Natural killer cell (primary cell): Measurements from ENCODE around the gene GJD4. TPM values are rescaled to one million over a fixed set of nuclear protein-coding genes. Genes with fewer than 3 reads are reported as not detected.

Experiments
- ATAC-seq, 3 donors: fragments of 150-1000 bp in 2 of 3; fragments of 200-7000 bp in 1 of 3; cut with Tn5 transposase; 1 replicate in 1 of 3; 2 replicates in 2 of 3; pipeline ENCODE4 v1.10.0; 2021; ENCODE audit warnings: mild to moderate bottlenecking in 2 of 3, moderate library complexity in 2 of 3
- DNase-seq, 2 donors: peaks; one replicate each; pipeline versions ENCODE4 v3.0.0 to v3.0.0-alpha.2; 2013 to 2021; ENCODE audit warnings: mixed read lengths in 1 of 2
- H3K27ac ChIP-seq: one replicate; pipeline ENCODE4 v1.5.1; 2013; ENCODE audit warnings: mild to moderate bottlenecking, low read length
- H3K27me3 ChIP-seq: one replicate; pipeline ENCODE4 v1.6.1; 2013; ENCODE audit warnings: low read length; ENCODE audit not compliant: control insufficient read depth, insufficient read depth
- H3K36me3 ChIP-seq: one replicate; pipeline ENCODE4 v1.6.1; 2013; ENCODE audit warnings: low read length; ENCODE audit not compliant: control insufficient read depth, insufficient read depth
- H3K4me1 ChIP-seq: one replicate; pipeline ENCODE4 v1.6.1; 2013; ENCODE audit warnings: low read length; ENCODE audit not compliant: control insufficient read depth, insufficient read depth
- H3K4me3 ChIP-seq: one replicate; pipeline ENCODE4 v1.5.1; 2013; ENCODE audit warnings: low read length
- H3K9me3 ChIP-seq: one replicate; pipeline ENCODE4 v1.6.1; 2013; ENCODE audit warnings: low read length; ENCODE audit not compliant: control insufficient read depth, insufficient read depth
- H3K27ac Mint-ChIP-seq, 2 donors: one replicate each; pipeline ENCODE4 v1.8.0; 2022; ENCODE audit warnings: mild to moderate bottlenecking in 2 of 2, mixed read lengths in 2 of 2, moderate library complexity in 1 of 2
- H3K27me3 Mint-ChIP-seq, 2 donors: one replicate each; pipeline ENCODE4 v1.8.0; 2022; ENCODE audit warnings: low read depth in 2 of 2, mixed read lengths in 2 of 2
- H3K36me3 Mint-ChIP-seq: one replicate; pipeline ENCODE4 v1.8.0; 2022; ENCODE audit warnings: mixed read lengths
- H3K4me1 Mint-ChIP-seq, 2 donors: one replicate each; pipeline ENCODE4 v1.8.0; 2022; ENCODE audit warnings: mixed read lengths in 2 of 2
- H3K4me3 Mint-ChIP-seq: one replicate; pipeline ENCODE4 v1.8.0; 2022; ENCODE audit warnings: mild to moderate bottlenecking, moderate library complexity, mixed read lengths
- H3K9me3 Mint-ChIP-seq, 2 donors: one replicate each; pipeline ENCODE4 v1.8.0; 2022; ENCODE audit warnings: mixed read lengths in 2 of 2
- WGBS: methylation state at CpG from one replicate; pipeline ENCODE4 v1.1.7; 2013; ENCODE audit warnings: missing lambda C conversion rate; ENCODE audit not compliant: insufficient coverage; 5-methylcytosine and 5-hydroxymethylcytosine counted together
- intact Hi-C: fragments of 100-400 bp; cut with micrococcal nuclease; formaldehyde crosslinking; loops from one replicate; pipeline ENCODE4 v1.14.2; 2022
- total RNA-seq, 4 donors: library from RNA; stranded (reverse); fragments of 120-200 nt in 1 of 4; gene quantifications; one replicate each; pipeline versions ENCODE4 v1.2.3 to v1.2.4, GENCODE V29; 2013 to 2022
- TF ChIP-seq, protein P1 (sequence below): fragments of 200-600 bp; IDR thresholded peaks from one replicate; pipeline ENCODE4 v1.8.0; 2022; ENCODE audit warnings: antibody characterized with exemption

Gene GJD4
- total RNA-seq, 3 donors from 2014 or later (not counting 1 experiment from before 2014, with no cell fraction given), result not detected

DNA sequence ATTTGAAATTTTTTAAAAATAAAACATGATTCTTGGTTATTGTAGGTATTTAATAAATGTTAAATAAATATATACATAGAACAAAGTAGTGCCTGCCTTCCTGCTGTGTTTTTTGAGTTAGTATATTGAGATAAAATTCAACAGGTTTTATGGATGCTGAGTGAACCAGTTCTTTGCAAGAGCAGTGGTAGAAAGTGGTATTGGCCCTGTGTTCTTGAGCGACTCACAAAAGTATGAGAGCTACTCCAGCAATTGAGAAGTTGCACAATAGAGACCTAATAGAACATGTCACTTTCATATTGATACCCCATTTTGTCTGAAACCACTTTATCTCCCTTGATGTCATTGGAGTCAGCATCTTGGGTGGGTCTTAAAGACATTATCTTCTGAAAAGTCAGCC lies 32.6 kb upstream of the GJD4 start:
- Mint-ChIP-seq H3K27me3 (no peaks in the 10 kb centered on the region), H3K27ac (no peak overlapping the region), H3K4me3 (no peak overlapping the region), H3K4me1 (no peaks in the 10 kb centered on the region), H3K36me3 (no peaks in the 10 kb centered on the region), H3K9me3 (no peaks in the 10 kb centered on the region)
- TF ChIP-seq, protein P1, sequence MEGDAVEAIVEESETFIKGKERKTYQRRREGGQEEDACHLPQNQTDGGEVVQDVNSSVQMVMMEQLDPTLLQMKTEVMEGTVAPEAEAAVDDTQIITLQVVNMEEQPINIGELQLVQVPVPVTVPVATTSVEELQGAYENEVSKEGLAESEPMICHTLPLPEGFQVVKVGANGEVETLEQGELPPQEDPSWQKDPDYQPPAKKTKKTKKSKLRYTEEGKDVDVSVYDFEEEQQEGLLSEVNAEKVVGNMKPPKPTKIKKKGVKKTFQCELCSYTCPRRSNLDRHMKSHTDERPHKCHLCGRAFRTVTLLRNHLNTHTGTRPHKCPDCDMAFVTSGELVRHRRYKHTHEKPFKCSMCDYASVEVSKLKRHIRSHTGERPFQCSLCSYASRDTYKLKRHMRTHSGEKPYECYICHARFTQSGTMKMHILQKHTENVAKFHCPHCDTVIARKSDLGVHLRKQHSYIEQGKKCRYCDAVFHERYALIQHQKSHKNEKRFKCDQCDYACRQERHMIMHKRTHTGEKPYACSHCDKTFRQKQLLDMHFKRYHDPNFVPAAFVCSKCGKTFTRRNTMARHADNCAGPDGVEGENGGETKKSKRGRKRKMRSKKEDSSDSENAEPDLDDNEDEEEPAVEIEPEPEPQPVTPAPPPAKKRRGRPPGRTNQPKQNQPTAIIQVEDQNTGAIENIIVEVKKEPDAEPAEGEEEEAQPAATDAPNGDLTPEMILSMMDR, result no peak
- no peaks in the 10 kb centered on the region for H3K27me3 ChIP-seq
- no peaks in the 10 kb centered on the region for H3K4me1 ChIP-seq
- no peak overlapping the region for H3K27ac ChIP-seq
- ATAC-seq (no peak), DNase-seq (no peak)
- no peak overlapping the region for H3K4me3 ChIP-seq
- WGBS, result 100% methylated on average over 1 of the region's 1 CpG
- intact Hi-C loops, result no loop called here
- H3K36me3 ChIP-seq, result peaks cover 31% of the 10 kb centered on the region
- H3K9me3 ChIP-seq, result no peaks in the 10 kb centered on the region

DNA sequence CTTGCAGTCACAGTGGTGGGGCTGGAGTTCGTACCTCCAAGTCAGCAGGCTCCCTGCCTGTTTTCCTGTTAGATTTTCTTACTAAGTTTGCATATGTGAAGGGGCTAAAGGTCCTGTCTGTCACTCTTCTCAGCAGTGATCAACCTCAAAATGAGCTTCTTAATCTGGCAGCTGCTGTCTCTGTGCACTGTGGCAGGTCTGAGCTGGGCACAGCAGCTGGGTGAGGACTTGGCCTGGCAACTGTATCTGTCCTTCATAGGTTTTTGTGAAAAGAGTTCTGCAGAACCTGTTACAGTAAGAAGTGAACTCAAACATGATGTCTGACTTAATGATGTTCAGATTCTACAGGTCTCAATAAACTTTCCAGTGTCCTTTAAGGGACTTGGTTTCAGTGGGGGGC lies 31.3 kb upstream of the GJD4 start:
- Histone ChIP-seq H3K4me1 (no peaks in the 10 kb centered on the region), H3K27ac (no peak overlapping the region), H3K4me3 (no peak overlapping the region), H3K36me3 (peaks cover 22% of the 10 kb centered on the region), H3K27me3 (no peaks in the 10 kb centered on the region), H3K9me3 (no peaks in the 10 kb centered on the region)
- intact Hi-C loops, result no loop called here
- H3K9me3 Mint-ChIP-seq, result no peaks in the 10 kb centered on the region
- peaks cover 0 to 4% of the 10 kb centered on the region in 2 donors for H3K4me1 Mint-ChIP-seq
- H3K27ac Mint-ChIP-seq, result peak overlapping the region in 1 of 2 donors; percentile 28
- H3K36me3 Mint-ChIP-seq, result no peaks in the 10 kb centered on the region
- TF ChIP-seq, protein P1, result no peak
- H3K27me3 Mint-ChIP-seq, result no peaks in the 10 kb centered on the region
- DNase-seq, result no peak
- ATAC-seq, result no peak
- WGBS, result 88% methylated on average over 1 of the region's 1 CpG
- no peak overlapping the region for H3K4me3 Mint-ChIP-seq

DNA sequence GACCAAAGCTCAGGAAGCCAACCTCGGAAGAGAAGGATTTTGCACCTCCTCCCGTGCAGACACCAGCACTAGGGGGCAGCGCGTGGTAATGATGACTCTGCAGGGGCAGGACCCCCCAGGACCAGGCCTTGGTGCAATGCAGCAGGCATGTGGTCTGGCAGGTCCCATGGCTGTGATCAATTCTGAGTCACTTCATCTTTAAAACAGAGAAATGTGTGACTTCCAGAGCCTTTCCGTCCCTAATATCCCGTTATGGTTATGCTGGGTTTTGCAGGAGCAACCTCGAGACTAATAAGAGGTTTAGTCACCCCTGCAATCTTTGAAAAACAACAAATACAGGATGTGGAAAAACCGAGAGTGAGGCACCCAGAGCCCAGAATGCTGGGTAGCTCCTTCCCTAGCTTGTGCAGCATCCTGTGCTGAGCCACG lies 30.2 kb upstream of the GJD4 start:
- Histone ChIP-seq H3K36me3 (peaks cover 11% of the 10 kb centered on the region), H3K4me3 (no peak overlapping the region), H3K27me3 (no peaks in the 10 kb centered on the region), H3K9me3 (no peaks in the 10 kb centered on the region), H3K27ac (no peak overlapping the region), H3K4me1 (no peaks in the 10 kb centered on the region)
- ATAC-seq (no peak), DNase-seq (no peak)
- intact Hi-C loops, result no loop called here
- Mint-ChIP-seq H3K27me3 (no peaks in the 10 kb centered on the region), H3K27ac (peak overlapping the region in 1 of 2 donors; percentile 1), H3K9me3 (no peaks in the 10 kb centered on the region), H3K36me3 (no peaks in the 10 kb centered on the region), H3K4me3 (no peak overlapping the region), H3K4me1 (peaks cover 0 to 4% of the 10 kb centered on the region in 2 donors)
- TF ChIP-seq, protein P1, result no peak
- 89% methylated on average over 9 of the region's 9 CpGs for WGBS

DNA sequence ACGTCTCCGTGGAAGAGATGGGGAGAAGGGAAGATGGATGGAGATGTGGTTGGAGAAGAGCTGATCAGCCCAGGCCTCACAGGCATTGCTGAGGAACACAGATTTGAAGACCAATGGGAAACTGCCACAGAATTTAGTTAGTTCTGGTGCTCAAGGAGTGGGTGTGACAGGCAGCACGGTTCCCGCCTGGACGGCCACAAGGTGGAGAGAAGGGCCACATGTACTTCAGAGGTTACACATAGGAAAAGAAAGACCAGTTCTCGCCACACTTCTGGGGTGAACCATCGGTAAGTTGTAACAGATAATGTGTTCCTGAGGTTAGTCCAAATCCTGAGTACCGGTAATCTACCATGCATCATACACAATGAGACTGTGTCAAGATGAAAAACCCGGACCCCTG lies 29.5 kb upstream of the GJD4 start:
- intact Hi-C loops, result no loop called here
- Mint-ChIP-seq H3K36me3 (no peaks in the 10 kb centered on the region), H3K27me3 (no peaks in the 10 kb centered on the region), H3K4me1 (peaks cover 0 to 4% of the 10 kb centered on the region in 2 donors), H3K9me3 (no peaks in the 10 kb centered on the region), H3K27ac (peak overlapping the region in 1 of 2 donors; percentile 1), H3K4me3 (no peak overlapping the region)
- ATAC-seq (no peak), DNase-seq (no peak)
- H3K4me3 ChIP-seq, result no peak overlapping the region
- no peaks in the 10 kb centered on the region for H3K9me3 ChIP-seq
- H3K4me1 ChIP-seq, result no peaks in the 10 kb centered on the region
- no peak overlapping the region for H3K27ac ChIP-seq
- TF ChIP-seq, protein P1, result no peak
- no peaks in the 10 kb centered on the region for H3K27me3 ChIP-seq
- peaks cover 11% of the 10 kb centered on the region for H3K36me3 ChIP-seq
- WGBS, result 95% methylated on average over 8 of the region's 9 CpGs
